Myocyte (in vitro differentiated cells): ENCODE data around the gene XPR1. TPM values are rescaled to one million over a fixed set of nuclear protein-coding genes. Genes with fewer than 3 reads are reported as not detected.
"Not testable (repeated sequence)": the region's sequence is repeated elsewhere in the genome, so short reads cannot be mapped to it uniquely, and the experiment has no call there.

Source experiments
- DNase-seq: peaks from one replicate; pipeline ENCODE4 v3.0.0-alpha.2; 2012; ENCODE audit warnings: low read depth
- total RNA-seq: library from RNA; depleted of rRNA; stranded (reverse); fragments of >200 nt; gene quantifications from 2 replicates; pipeline ENCODE4 v1.2.3, GENCODE V29; 2014

XPR1 gene
- total RNA-seq, 1 donor from 2014 or later: 25.3 TPM

- no peak for DNase-seq
These were observed 204.6 kb downstream of the XPR1 start for GRCh38 chr1:180836449-180836848.

- no peak for DNase-seq
These were observed 205.2 kb downstream of the XPR1 start for GRCh38 chr1:180837020-180837419.

- DNase-seq: no peak
These were observed 206.7 kb downstream of the XPR1 start for GRCh38 chr1:180838535-180838934.

- DNase-seq: no peak
These were observed 207.7 kb downstream of the XPR1 start for GRCh38 chr1:180839547-180839946.

GRCh38 chr1:180841415-180841814 lies 209.6 kb downstream of the XPR1 start:
- DNase-seq: no peak

GRCh38 chr1:180842052-180842451 lies 210.2 kb downstream of the XPR1 start:
- peak; percentile 56 for DNase-seq

GRCh38 chr1:180842491-180843275 lies 210.9 kb downstream of the XPR1 start:
- peak; percentile 15 for DNase-seq

- no peak for DNase-seq
These were observed 213.5 kb downstream of the XPR1 start for GRCh38 chr1:180845352-180845751.

- no peak for DNase-seq
These were observed 216.4 kb downstream of the XPR1 start for GRCh38 chr1:180848191-180848590.

GRCh38 chr1:180849031-180849775 lies 217.4 kb downstream of the XPR1 start:
- no peak for DNase-seq

GRCh38 chr1:180851995-180852887 lies 220.4 kb downstream of the XPR1 start:
- no peak for DNase-seq

GRCh38 chr1:180854001-180854400 lies 222.2 kb downstream of the XPR1 start:
- DNase-seq: no peak

- DNase-seq: no peak
These were observed 222.6 kb downstream of the XPR1 start for GRCh38 chr1:180854456-180854855.

GRCh38 chr1:180857947-180858725 lies 226.3 kb downstream of the XPR1 start:
- not testable (repeated sequence) for DNase-seq

- DNase-seq: no peak
These were observed 227.5 kb downstream of the XPR1 start for GRCh38 chr1:180859306-180859705.

- DNase-seq: no peak
These were observed 228.7 kb downstream of the XPR1 start for GRCh38 chr1:180860535-180860934.

- no peak for DNase-seq
These were observed 230.5 kb downstream of the XPR1 start for GRCh38 chr1:180862305-180862704.

GRCh38 chr1:180863158-180863775 lies 231.4 kb downstream of the XPR1 start:
- DNase-seq: peak; percentile 78

- peak; percentile 53 for DNase-seq
These were observed 250.1 kb downstream of the XPR1 start for GRCh38 chr1:180881806-180882509.
